Measurements from ENCODE around the gene FAM184B. TPM values are rescaled to one million over a fixed set of nuclear protein-coding genes. Genes with fewer than 3 reads are reported as not detected.

FAM184B gene
- total and polyA plus RNA-seq, 2 experiments from 2014 or later: 0.11 to 0.49 TPM

GRCh38 chr4:17599826-17600225 is 181.6 kb downstream of the FAM184B start:
- H3K27me3 ChIP-seq (ENCODE audit: insufficient read depth): no peaks in the 10 kb centered on the region
- H3K36me3 ChIP-seq (ENCODE audit: insufficient read depth): peaks cover 26% of the 10 kb centered on the region
- H3K4me3 ChIP-seq: no peak overlapping the region
- Mint-ChIP-seq H3K27me3 (ENCODE audit: insufficient read depth, low read depth, poor library complexity) (no peaks in the 10 kb centered on the region), H3K36me3 (ENCODE audit: low read depth) (peaks cover 41% of the 10 kb centered on the region), H3K9me3 (no peaks in the 10 kb centered on the region), H3K4me1 (no peaks in the 10 kb centered on the region), H3K4me3 (no peak overlapping the region), H3K27ac (no peak overlapping the region)
- H3K79me2 ChIP-seq (replicated peaks; ENCODE audit: insufficient read depth): no peaks in the 10 kb centered on the region
- no peak overlapping the region for H3K27ac ChIP-seq (ENCODE audit: low read depth)
- ATAC-seq: no peak
- H3K9me2 ChIP-seq (ENCODE audit: insufficient read depth): no peaks in the 10 kb centered on the region
- H3F3A ChIP-seq (replicated peaks; ENCODE audit: low read depth): no peaks in the 10 kb centered on the region
- H2AFZ ChIP-seq: no peak overlapping the region
- DNase-seq (ENCODE audit: low spot score): no peak
- H3K4me2 ChIP-seq: no peak overlapping the region
- no peak for TF ChIP-seq ZNF114 (CRISPR knock-in tag; IDR thresholded peaks at IDR 0.05)
- TF ChIP-seq STAT1 (IDR thresholded peaks at IDR 0.05; ENCODE audit: unreplicated experiment): no peak
- TF ChIP-seq NANOG (IDR thresholded peaks at IDR 0.05; ENCODE audit: borderline replicate concordance): no peak
- no peak for TF ChIP-seq ETS1 (IDR thresholded peaks at IDR 0.05)
- TF ChIP-seq EZH2 (IDR thresholded peaks at IDR 0.05; ENCODE audit: low read depth, unreplicated experiment): no peak
- TF ChIP-seq CTCF (conservative IDR thresholded peaks at IDR 0.05; ENCODE audit: low read depth in 2 of 2): no peak
- TF ChIP-seq REST (IDR thresholded peaks at IDR 0.05; ENCODE audit: unreplicated experiment): no peak
- TF ChIP-seq ZNF331 (CRISPR knock-in tag; IDR thresholded peaks at IDR 0.05; ENCODE audit: low read depth): no peak
- no peak for TF ChIP-seq ZNF462 (CRISPR knock-in tag; IDR thresholded peaks at IDR 0.05)
- TF ChIP-seq EZH2phosphoT487 (IDR thresholded peaks at IDR 0.05; ENCODE audit: unreplicated experiment): no peak
- TF ChIP-seq POLR2AphosphoS5 (IDR thresholded peaks at IDR 0.05; ENCODE audit: low read depth): no peak
- no peak for TF ChIP-seq JUNB (IDR thresholded peaks at IDR 0.05; ENCODE audit: unreplicated experiment)
- no peaks in the 10 kb centered on the region for H3K4me1 ChIP-seq (ENCODE audit: insufficient read depth)
- peaks cover 7% of the 10 kb centered on the region; the same call in 1 of the 2 replicates for H4K20me1 ChIP-seq (replicated peaks; ENCODE audit: insufficient read depth)

Data from GM23338 (cell line).